Stomach (tissue), 9 donors: ENCODE measurements around the gene MDC1. TPM values are rescaled to one million over a fixed set of nuclear protein-coding genes. Genes with fewer than 3 reads are reported as not detected.
A peak's percentile ranks its signal among the peaks of the same experiment; 100 is the strongest.

Source experiments
- DNase-seq, 2 donors: peaks; one replicate each; pipeline versions ENCODE4 v3.0.0 to v3.0.0-alpha.2; 2013 to 2019
- H3K27ac ChIP-seq, 5 donors: fragments of 200-600 bp in 4 of 5; sonication (generic) in 4 of 5; one replicate each; pipeline ENCODE4 v1.5.1; 2013 to 2019; ENCODE audit warnings: mild to moderate bottlenecking in 1 of 5, moderate library complexity in 1 of 5
- H3K27me3 ChIP-seq, 3 donors: fragments of 200-600 bp; sonication (generic); one replicate each; pipeline ENCODE4 v1.5.1; 2017 to 2019; ENCODE audit warnings: mixed run types in 1 of 3
- H3K36me3 ChIP-seq, 4 donors: fragments of 200-600 bp; sonication (generic); 1 replicate in 3 of 4; 2 replicates in 1 of 4; pipeline ENCODE4 v1.5.1; 2016 to 2019
- H3K4me1 ChIP-seq, 4 donors: fragments of 200-600 bp; sonication (generic); one replicate each; pipeline ENCODE4 v1.5.1; 2016 to 2019
- H3K4me3 ChIP-seq, 4 donors: fragments of 200-600 bp; sonication (generic) in 3 of 4; one replicate each; pipeline ENCODE4 v1.5.1; 2016 to 2019; ENCODE audit warnings: mild to moderate bottlenecking in 1 of 4
- H3K9me3 ChIP-seq, 4 donors: fragments of 200-600 bp; sonication (generic); one replicate each; pipeline ENCODE4 v1.5.1; 2016 to 2019
- CTCF ChIP-seq, 7 experiments: fragments of 450-650 bp in 4 of 7; fragments of 200-600 bp in 3 of 7; sonication (generic) in 3 of 7; IDR thresholded peaks; one replicate each; pipeline ENCODE4 v1.5.1; 2016 to 2019; ENCODE audit warnings: antibody characterized with exemption in 7 of 7, control low read depth in 2 of 7, mild to moderate bottlenecking in 1 of 7
- EP300 ChIP-seq: sonication (generic); formaldehyde crosslinking; IDR thresholded peaks from one replicate; pipeline ENCODE4 v1.6.1; 2017; ENCODE audit warnings: antibody characterized with exemption
- POLR2A ChIP-seq, 4 donors: fragments of 450-650 bp; IDR thresholded peaks; one replicate each; pipeline ENCODE4 v1.6.1; 2016; ENCODE audit warnings: antibody characterized with exemption in 4 of 4, control low read depth in 2 of 4, mild to moderate bottlenecking in 1 of 4, moderate library complexity in 1 of 4
- POLR2AphosphoS5 ChIP-seq, 3 donors: sonication (generic); formaldehyde crosslinking; IDR thresholded peaks; one replicate each; pipeline ENCODE4 v1.6.1; 2016; ENCODE audit warnings: antibody characterized with exemption in 3 of 3
- WGBS, 5 donors: extraction: QIAGEN DNeasy Blood & Tissue Kit in 3 of 5; methylation state at CpG; one replicate each; pipeline versions ENCODE4 v1.1.5 to v1.1.7; 2013 to 2018; 5-methylcytosine and 5-hydroxymethylcytosine counted together
- intact Hi-C: fragments of 100-400 bp; cut with DNase I; formaldehyde crosslinking; loops from one replicate; pipeline ENCODE4 v1.15.1; 2023; ENCODE audit warnings: low total_unique reads
- polyA plus RNA-seq, 3 donors: library from polyadenylated mRNA; stranded (reverse); fragments of 200-250 nt; gene quantifications; one replicate each; pipeline ENCODE4 v1.2.3, GENCODE V29; 2013
- total RNA-seq, 5 donors: library from RNA; depleted of rRNA; stranded (reverse); fragments of >200 nt; gene quantifications; one replicate each; pipeline versions ENCODE4 v1.1.0 to v1.2.3, GENCODE V29; 2014 to 2016
- donor health status: healthy with polysubstance abuse.
- donor health status: Bipolar disorder and iron deficiency.
- donor health status: healthy.

Gene MDC1
- total and polyA plus RNA-seq, 8 donors = 3.8 to 153 (median 11.8) TPM

- no peaks in the 10 kb centered on the region for H3K27me3 ChIP-seq
- H3K27ac ChIP-seq = peak overlapping the region; percentile 56 to 72 (median 66)
- no peaks in the 10 kb centered on the region for H3K9me3 ChIP-seq
- intact Hi-C loops = no loop called here
- no peak overlapping the region for H3K4me3 ChIP-seq
- DNase-seq = peak in 1 of 2 donors; percentile 71
- WGBS, 5 donors = 30 to 47% (median 33%) methylated on average over 8 of the region's 8 CpGs
- no peak for TF ChIP-seq POLR2AphosphoS5 (IDR thresholded peaks at IDR 0.05)
- no peak for TF ChIP-seq EP300
- TF ChIP-seq CTCF (IDR thresholded peaks at IDR 0.05) = no peak
- H3K36me3 ChIP-seq = no peaks in the 10 kb centered on the region
- peaks cover 16 to 46% (median 30%) of the 10 kb centered on the region in 4 donors for H3K4me1 ChIP-seq
Observed at GRCh38 chr6:30763618-30764489, 46.8 kb upstream of the MDC1 start.

DNA sequence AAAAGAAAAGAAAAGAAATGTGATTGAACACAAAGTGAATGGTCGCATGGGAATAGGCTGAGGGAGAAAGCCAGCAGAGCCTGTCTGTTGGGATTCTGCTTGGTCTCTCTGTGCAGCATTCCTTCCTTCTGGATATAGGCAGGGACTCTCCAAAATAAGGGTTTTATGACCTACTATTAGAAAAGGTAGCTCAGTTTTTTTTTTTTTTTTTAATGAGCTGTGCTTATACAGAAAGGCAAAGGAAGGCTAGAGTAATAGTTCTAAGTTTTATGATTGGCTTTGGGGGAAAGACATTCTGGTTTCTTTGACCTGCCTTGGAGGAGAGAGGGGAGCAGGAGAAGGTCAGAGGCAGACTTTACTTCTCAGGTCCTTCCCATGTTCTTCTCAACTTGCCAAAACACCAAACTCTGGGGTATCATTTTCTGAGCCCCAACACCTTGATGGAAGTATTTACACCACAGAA lies 46.1 kb upstream of the MDC1 start:
- DNase-seq = no peak
- TF ChIP-seq CTCF (IDR thresholded peaks at IDR 0.05) (no peak), EP300 (no peak), POLR2AphosphoS5 (IDR thresholded peaks at IDR 0.05) (no peak), POLR2A (IDR thresholded peaks at IDR 0.05) (no peak)
- H3K27ac ChIP-seq = peak overlapping the region; percentile 56 to 72 (median 66)
- H3K36me3 ChIP-seq = no peaks in the 10 kb centered on the region
- 75 to 91% (median 89%) methylated on average over 1 of the region's 1 CpG for WGBS, 5 donors
- intact Hi-C loops = no loop called here
- H3K4me1 ChIP-seq = peaks cover 13 to 42% (median 26%) of the 10 kb centered on the region in 4 donors
- no peaks in the 10 kb centered on the region for H3K27me3 ChIP-seq
- no peak overlapping the region for H3K4me3 ChIP-seq
- H3K9me3 ChIP-seq = no peaks in the 10 kb centered on the region

DNA sequence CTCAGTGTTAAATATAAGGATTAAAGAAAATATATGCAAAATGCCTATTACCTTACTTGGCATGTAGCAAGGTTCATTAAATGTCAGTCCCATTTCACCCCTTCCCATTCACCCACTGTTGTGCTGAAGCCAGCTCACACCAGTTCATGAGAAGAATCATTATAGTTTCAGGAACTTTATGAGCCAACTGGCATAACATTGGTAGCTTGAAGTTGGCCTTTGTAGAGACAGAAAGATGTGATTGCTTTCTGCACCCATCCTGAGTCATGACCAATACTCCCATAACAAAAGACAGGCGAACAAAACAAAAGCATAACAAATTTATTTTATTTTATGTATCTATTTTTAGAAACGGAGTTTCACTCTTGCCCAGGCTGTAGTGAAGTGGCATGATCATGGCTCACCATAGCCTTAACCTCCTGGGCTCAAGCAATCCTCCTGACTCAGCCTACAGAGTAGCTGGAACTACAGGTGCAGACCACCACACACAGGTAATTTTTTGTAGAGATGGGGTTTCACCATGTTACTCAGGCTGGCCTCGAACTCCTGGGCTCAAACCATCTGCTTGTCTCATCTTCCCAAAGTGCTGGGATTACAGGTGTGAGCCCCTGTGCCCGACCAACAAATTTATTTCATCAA lies 44.8 kb upstream of the MDC1 start:
- TF ChIP-seq POLR2AphosphoS5 (IDR thresholded peaks at IDR 0.05) (no peak), EP300 (no peak), POLR2A (IDR thresholded peaks at IDR 0.05) (no peak), CTCF (IDR thresholded peaks at IDR 0.05) (no peak)
- WGBS, 5 donors = 91 to 95% (median 94%) methylated on average over 4 of the region's 4 CpGs
- intact Hi-C loops = no loop called here
- no peak overlapping the region for H3K27ac ChIP-seq
- no peaks in the 10 kb centered on the region for H3K9me3 ChIP-seq
- H3K36me3 ChIP-seq = no peaks in the 10 kb centered on the region
- DNase-seq = no peak
- no peaks in the 10 kb centered on the region for H3K27me3 ChIP-seq
- peaks cover 13 to 42% (median 26%) of the 10 kb centered on the region in 4 donors for H3K4me1 ChIP-seq
- no peak overlapping the region for H3K4me3 ChIP-seq

DNA sequence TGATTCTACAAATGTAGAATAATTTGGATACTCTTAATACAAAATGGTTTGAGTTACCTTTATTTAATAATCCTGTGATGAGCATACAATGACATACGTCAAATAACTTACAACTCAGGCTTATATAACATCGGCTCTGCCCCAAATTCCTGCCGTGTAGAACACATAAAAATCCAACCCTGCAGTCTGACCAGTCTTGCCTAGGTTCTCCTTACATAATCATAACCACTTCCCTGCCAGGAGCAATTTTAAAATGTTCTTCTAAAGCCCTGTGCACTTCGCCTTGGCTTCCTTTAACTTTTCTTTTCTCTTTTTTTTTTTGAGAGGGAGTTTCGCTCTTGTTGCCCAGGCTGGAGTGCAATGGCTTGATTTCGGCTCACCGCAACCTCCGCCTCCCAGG lies 43.5 kb upstream of the MDC1 start:
- intact Hi-C loops = no loop called here
- no peak overlapping the region for H3K4me3 ChIP-seq
- no peaks in the 10 kb centered on the region for H3K27me3 ChIP-seq
- WGBS, 5 donors = 74 to 89% (median 82%) methylated on average over 8 of the region's 8 CpGs
- H3K36me3 ChIP-seq = no peaks in the 10 kb centered on the region
- H3K27ac ChIP-seq = peak overlapping the region in 2 of 5 donors; percentile 44 to 51
- H3K4me1 ChIP-seq = peaks cover 13 to 32% (median 23%) of the 10 kb centered on the region in 4 donors
- TF ChIP-seq EP300 = no peak
- TF ChIP-seq POLR2AphosphoS5 (IDR thresholded peaks at IDR 0.05) = no peak
- TF ChIP-seq POLR2A (IDR thresholded peaks at IDR 0.05) = no peak
- TF ChIP-seq CTCF (IDR thresholded peaks at IDR 0.05) = no peak
- no peak for DNase-seq
- no peaks in the 10 kb centered on the region for H3K9me3 ChIP-seq
